Gastrocnemius medialis (tissue), 4 donors: ENCODE data around the gene DIP2C.

Experiments
- CTCF ChIP-seq, 5 experiments: fragments of 450-650 bp in 3 of 5; fragments of 200-600 bp in 2 of 5; sonication (generic) in 2 of 5; IDR thresholded peaks in 4 of 5; conservative IDR thresholded peaks in 1 of 5; 1 replicate in 4 of 5; 2 replicates in 1 of 5; pipeline ENCODE4 v1.5.1; 2016 to 2019; ENCODE audit warnings: antibody characterized with exemption in 5 of 5, mild to moderate bottlenecking in 3 of 5, moderate library complexity in 3 of 5
- POLR2A ChIP-seq, 2 donors: fragments of 450-650 bp; IDR thresholded peaks; one replicate each; pipeline ENCODE4 v1.6.1; 2017; ENCODE audit warnings: antibody characterized with exemption in 2 of 2, mild to moderate bottlenecking in 2 of 2, moderate library complexity in 2 of 2

DNA sequence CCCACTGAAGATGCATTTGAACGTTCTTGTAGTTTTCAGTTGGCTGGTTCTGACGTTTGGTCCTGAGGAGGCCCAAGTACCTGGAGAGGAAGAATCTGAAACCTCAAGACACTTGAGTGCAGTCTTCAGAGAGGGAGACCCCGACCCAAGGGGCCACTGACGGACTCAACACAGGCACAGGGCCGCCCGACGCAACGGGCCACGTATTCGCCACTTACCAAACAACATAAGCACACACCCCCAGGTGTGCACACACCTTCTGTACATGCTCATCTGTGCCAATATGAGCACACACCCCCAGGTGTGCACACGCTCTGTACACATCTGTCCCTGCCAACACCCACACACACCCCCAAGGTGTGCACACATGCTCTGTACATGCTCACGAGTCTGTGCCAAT, 68.5 kb downstream of the DIP2C start:
- TF ChIP-seq CTCF (IDR thresholded peaks at IDR 0.05 in 4 of 5, conservative IDR thresholded peaks at IDR 0.05 in 1 of 5) (no peak), POLR2A (IDR thresholded peaks at IDR 0.05) (no peak)
